H1 (cell line): ENCODE results near the gene C20orf202. TPM values are rescaled to one million over a fixed set of nuclear protein-coding genes. Genes with fewer than 3 reads are reported as not detected.

Experiments used
- polyA plus RNA-seq, 7 experiments: library from polyadenylated mRNA; depleted of rRNA in 3 of 7; stranded (reverse) in 5 of 7; unstranded in 2 of 7; fragments of >200 nt in 5 of 7; fragments of 200-250 nt in 2 of 7; gene quantifications; 1 replicate in 5 of 7; 2 replicates in 1 of 7; 4 replicates in 1 of 7; pipeline versions ENCODE4 v1.2.1 to v1.2.3, GENCODE V29; 2011 to 2013; ENCODE audit warnings: missing spikeins in 2 of 7, mixed read lengths in 2 of 7
- total RNA-seq: library from RNA; stranded (reverse); fragmentation: NEBNext Ultra II Directional; extraction: Animal tissue kit (Norgen Biotek cat#: 25700); gene quantifications from 2 replicates; pipeline ENCODE4 v1.2.1, GENCODE V29; 2021
- TF ChIP-seq, protein P1 (sequence below): IDR thresholded peaks from 2 replicates; pipeline ENCODE4 v1.6.1; 2012; ENCODE audit warnings: low read length, inconsistent platforms

C20orf202 gene
- total and polyA plus RNA-seq, 2 of the 8 experiments (the other 6 are each of a cell fraction or from before 2014, with no cell fraction given) = 0.12 TPM; not detected in 1

DNA sequence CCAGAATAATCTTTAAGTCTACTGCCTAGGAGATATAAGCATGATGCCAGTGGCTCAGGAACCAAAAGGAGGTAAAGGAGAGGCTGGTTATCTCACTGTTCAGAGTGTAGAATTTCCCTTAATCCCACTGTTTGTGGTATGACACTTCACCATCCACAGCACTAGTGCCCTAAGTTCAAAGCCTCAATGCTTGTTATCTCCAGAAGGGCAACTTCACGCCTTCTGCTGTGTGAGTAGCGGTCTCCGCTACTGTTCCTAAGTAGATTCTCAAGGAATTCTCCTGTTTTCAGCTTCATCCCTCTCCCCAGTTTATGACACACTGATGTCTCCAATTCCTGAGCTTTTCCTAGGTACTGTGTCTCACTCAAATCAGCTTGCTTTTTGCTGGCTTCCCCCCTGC lies 49.2 kb downstream of the C20orf202 start (continued):
- TF ChIP-seq, protein P1, sequence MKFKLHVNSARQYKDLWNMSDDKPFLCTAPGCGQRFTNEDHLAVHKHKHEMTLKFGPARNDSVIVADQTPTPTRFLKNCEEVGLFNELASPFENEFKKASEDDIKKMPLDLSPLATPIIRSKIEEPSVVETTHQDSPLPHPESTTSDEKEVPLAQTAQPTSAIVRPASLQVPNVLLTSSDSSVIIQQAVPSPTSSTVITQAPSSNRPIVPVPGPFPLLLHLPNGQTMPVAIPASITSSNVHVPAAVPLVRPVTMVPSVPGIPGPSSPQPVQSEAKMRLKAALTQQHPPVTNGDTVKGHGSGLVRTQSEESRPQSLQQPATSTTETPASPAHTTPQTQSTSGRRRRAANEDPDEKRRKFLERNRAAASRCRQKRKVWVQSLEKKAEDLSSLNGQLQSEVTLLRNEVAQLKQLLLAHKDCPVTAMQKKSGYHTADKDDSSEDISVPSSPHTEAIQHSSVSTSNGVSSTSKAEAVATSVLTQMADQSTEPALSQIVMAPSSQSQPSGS = no peak
